Ishikawa (cell line): ENCODE measurements around the gene IRS2.
A peak's percentile ranks its signal among the peaks of the same experiment; 100 is the strongest.

Source experiments
- MAX ChIP-seq: IDR thresholded peaks from 2 replicates; pipeline ENCODE4 v1.6.1; 2012
- RAD21 ChIP-seq: IDR thresholded peaks from 2 replicates; pipeline ENCODE4 v1.6.1; 2012; ENCODE audit warnings: low read depth
- REST ChIP-seq: IDR thresholded peaks from 2 replicates; pipeline ENCODE4 v1.6.1; 2012; ENCODE audit warnings: low read depth, mild to moderate bottlenecking
- USF1 ChIP-seq: IDR thresholded peaks from 2 replicates; pipeline ENCODE4 v1.6.1; 2012
- YY1 ChIP-seq: IDR thresholded peaks from 2 replicates; pipeline ENCODE4 v1.6.1; 2012; ENCODE audit warnings: low read depth

- TF ChIP-seq RAD21 (no peak), YY1 (no peak), MAX (no peak), USF1 (no peak), REST (peak; percentile 76)
Observed at GRCh38 chr13:109804654-109805053, 18.3 kb upstream of the IRS2 start.
